HS-5 (cell line): ENCODE data around the gene CDC26.
"Not testable (repeated sequence)": the region's sequence is repeated elsewhere in the genome, so short reads cannot be mapped to it uniquely, and the experiment has no call there.

Experiments
- DNase-seq: peaks from one replicate; pipeline ENCODE4 v3.0.0-alpha.2; 2012; ENCODE audit warnings: low read depth

CDC26 gene

DNA sequence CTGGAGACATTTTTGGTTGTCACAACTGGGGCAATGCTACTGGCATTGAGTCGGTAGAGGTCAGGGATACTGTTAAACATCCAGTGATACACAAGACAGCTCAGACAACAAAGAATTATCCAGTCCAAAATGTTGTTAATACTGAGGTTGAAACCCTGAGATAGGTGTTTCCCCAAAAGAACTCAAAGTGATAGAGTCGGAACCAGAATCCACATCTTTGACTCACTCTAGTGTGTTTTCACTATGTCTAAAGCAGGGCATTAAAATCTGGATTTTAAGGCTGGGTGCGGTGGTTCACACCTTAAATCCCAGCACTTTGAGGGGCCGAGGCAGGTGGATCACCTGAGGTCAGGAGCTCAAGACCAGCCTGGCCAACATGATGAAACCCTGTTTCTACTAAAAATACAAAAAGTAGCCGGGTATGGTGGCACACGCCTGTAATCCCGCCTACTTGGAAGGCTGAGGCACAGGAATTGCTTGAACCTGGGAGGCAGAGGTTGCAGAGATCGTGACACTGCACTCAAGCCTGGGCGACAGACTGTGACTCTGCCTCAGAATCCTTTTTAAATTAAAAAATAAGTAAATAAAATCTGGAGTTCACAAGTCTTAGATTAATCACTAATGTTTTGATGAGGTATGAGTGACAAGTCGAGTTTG is 37.0 kb downstream of the CDC26 start:
- DNase-seq: no peak

DNA sequence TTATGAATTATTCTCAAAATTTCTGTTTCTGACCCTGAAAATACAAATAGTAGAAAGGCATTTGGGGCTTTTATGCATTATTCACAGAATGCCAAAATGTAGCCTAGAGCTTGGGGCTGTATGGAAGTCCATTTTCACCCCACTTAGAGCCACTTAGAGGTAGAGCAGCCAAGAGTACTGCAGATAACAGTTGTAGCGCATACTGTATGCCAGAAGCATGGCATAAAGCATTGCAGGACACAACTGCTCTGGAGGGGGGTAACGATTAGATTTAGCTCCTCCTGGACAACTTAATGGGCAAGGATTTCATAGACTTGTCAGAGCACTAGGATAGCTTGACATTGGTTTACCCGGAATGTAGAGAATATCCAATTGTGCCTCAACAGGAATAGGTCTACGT is 38.3 kb downstream of the CDC26 start:
- no peak for DNase-seq

DNA sequence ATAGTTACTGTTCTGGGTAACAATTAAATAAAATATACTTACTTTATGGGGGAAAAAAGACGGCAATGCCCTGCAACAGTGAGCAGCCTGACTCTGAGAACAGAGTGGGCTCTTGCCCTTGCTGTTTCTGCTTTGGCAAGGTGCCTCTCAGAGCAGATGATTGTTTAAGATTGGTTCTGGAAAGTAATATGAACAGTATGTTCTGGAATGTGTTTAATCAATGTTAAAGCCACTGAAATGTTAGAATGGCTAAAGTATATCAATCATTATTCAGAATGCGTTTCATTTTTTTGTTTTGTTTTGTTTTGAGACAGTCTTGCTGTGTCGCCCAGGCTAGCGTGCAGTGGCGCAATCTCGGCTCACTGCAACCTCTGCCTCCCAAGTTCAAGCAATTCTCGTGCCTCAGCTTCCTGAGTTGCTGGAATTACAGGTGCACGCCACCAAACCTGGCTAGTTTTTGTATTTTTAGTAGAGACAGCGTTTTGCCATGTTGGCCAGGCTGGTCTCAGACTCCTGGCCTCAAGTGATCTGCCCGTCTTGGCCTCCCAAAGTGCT is 39.6 kb downstream of the CDC26 start:
- not testable (repeated sequence) for DNase-seq

DNA sequence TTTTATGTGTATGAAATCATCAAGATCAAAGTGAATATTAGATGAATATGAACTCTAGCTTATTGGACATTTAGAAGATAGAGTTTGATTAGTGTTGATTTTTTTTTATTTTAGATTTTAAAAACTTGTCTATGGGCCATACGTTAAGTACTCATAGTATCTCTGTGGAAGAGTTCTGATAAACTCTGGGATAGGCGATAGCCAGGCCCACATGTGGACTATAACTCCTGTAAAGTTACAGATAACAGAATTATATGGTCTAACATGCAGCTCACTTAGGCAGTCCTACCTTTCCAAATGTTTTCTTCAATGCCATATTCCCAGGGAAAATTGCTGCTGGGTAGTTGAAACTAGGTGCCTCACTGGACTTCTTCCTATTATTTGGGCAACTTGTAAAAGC is 43.7 kb downstream of the CDC26 start:
- DNase-seq: no peak

DNA sequence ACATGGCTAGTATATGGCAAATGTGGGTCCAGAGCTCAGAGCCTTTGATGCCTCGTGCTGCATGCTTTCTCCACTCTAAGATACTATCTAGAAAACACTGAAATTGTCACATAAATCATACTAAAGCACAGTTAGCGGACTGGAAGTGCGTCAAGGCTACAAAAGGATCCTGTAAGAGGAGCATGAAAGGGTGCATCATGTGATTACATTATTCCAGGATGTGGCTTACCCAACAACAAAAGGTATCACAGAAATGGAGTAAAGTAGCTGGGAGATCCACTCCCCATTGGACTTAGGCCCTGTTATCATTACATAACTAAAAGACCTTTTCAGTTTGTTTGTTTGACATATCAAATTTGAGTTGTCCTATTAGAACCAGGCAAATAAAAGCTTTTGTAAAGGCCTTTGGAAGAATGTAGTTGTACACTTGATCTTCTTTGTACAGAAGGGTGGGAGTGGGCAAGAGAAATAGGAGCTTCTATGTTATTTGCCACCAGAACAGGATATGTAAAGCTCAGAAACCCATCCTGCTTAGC is 47.2 kb downstream of the CDC26 start:
- no peak for DNase-seq

DNA sequence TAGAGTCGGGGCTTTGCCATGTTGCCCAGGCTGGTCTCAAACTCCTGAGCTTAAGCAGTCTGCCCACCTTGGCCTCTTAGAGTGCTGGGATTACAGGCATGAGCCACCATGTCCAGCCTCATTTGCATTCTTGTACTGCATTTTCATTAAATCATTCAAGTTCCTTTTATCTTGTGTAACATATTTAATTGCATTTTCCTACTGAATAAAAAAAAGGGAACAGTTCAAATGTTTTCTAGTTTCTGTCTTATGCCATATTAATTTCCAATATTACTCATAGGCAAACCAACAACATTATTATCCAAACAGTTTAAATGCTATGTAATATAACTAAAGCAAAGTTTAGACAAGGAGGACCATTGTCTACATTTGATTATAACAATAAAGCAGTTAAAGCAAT is 47.9 kb downstream of the CDC26 start:
- no peak for DNase-seq

DNA sequence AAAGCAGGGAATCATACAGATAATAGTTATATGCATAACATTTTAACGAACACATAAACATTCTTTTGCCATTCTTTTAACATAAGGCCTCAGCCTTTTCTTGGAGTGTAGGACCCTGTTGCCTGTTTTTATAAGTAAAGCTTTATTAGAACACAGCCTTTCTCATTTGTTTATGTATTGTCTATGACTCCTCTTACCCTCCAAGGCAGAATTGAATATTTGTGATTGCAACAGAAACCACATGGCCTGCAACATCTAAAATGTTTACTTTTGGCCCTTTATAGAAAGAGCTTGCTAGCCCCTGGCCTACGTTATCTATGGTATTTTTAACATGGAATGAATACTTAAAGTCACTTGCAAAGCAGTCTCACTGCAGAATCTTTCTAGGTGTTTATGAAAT is 51.4 kb downstream of the CDC26 start:
- no peak for DNase-seq

DNA sequence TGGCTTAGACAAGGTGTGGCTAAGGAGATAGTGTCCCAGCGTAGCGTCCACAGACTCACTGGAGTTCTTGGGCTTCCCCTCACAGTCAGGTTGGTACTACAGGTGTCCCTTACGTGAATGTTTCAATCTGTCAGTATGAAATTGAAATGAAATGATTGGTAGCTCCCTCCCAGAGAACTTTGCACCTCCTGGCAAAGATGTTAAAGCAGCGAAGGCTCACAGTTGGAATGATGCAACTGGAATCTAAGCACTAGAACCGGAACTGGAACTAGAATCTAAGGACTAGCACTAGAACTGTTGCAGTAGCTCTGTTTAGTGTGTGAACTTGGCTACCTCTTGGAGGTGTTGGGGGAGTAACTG is 52.9 kb downstream of the CDC26 start:
- DNase-seq: no peak

DNA sequence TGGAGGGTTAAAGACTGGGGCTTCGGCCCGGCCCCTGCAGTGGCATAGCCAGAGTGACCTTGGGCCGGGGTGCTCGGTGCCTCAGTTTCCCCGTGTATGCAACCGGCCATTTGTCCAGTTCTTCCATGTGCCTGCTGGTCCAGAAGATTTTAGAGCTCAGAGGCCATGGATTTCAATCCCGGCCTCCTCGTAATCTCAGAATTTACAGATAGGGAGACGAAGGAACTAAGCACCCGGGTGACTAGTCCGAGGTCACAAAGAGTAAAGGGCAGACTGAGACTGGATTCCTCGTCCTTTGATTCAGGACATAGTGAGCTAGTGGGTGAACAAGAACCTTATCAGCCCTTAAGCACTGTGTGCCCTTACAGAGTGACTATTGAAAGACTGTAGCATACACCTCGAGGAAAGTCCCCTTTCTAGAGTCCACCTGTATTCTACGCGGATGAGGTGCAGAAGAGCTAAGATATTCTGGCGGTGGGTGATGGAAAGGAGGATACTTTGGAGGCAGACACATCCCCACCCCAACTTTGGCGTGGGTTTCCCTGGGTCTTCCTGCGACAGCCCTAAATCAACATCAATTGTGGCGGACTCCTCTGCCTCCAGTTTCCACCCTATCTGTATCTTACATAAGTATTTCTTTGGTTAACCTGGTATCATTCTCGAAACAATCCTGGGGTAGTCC is 53.4 kb downstream of the CDC26 start:
- no peak for DNase-seq

DNA sequence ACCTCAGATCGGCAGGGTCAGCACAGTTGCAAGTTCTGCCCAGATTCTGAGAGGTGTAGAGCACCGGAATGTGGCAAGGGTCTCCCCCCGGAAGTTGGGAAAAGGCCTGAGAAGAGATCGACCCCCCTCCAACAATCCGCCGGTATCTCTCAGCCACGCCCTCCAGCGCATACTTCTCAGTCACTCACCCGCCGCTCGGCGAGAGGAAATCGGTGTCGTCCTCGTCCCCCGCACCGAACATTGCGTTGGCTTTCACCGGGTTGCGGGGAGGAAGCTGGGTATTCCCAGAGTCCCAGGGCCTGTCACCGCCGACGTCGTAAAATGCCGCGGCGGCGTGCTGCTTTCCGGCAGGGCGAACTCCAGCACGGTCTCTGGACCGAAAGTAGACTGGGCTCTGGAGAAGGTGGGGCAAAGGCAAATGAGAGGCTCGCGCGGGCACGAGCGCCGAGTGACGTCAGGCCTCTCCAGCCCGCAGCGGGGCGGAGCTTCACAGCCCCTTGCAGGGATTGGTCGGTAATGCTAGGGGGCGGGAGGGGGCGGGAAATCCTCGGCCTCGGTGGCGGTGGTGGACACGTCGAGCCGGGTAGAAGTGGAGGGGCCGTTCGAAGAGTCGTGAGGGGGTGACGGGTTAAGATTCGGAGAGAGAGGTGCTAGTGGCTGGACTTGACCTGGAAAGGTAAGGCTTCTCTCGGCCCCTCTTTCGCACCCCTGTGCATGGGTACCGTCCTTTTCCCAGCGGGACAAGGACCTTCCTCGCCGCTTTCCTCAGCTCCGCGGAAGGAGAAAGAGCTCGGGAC is 54.2 kb downstream of the CDC26 start, which contains the start of the genes FKBP15 and SLC31A1:
Gene FKBP15 (minus strand): TSS at position 275 of the 797 bp plus-strand sequence. CDS start 34 bp downstream, at position 241.
Gene SLC31A1 (plus strand): TSS at position 542 of the 797 bp plus-strand sequence. CDS start 34,605 bp downstream, outside the sequence.
- peak; percentile 91 for DNase-seq

DNA sequence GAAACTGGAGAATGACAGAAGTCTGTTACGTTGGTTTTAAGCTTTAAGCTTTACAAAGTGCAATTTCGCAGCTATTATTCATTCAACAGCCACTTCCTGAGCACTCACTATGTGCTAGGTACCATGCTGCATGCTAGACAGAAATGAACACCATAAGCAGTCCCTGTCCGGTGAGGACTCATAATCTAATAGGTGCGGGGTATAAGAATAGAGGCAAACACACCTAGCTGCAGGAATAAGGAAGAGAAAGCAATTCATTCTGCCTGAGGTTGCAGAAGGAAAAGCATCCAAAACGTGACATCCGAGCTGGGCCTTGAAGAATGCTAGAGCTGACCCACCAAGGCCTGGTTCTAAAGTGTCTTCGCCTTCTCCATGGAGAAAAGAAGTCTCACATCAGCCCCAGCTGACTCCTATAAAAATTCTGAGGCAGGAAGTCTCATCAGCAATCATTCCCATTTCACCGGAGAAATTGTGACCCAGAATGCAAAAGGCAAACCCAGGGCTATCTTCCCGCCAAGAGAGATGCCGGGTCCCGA is 54.8 kb downstream of the CDC26 start:
- DNase-seq: no peak

DNA sequence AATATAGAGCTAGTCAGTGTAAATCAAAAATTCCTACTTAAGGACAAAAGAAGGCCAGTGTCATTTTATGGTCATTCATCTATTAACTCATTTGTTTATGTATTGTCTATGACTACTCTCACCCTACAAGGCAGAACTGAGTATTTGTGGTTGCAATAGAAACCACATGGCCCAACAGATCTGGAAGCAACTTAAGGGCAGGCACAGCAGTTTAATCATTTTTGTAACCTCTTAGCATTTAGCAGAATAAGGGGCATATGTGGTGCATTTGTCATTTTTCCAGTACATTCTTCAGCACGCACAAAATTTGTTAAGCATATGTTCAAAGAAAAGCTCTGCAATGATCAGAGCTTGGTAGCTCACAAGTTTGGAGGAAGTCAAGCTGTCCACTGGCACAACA is 55.4 kb downstream of the CDC26 start:
- no peak for DNase-seq

DNA sequence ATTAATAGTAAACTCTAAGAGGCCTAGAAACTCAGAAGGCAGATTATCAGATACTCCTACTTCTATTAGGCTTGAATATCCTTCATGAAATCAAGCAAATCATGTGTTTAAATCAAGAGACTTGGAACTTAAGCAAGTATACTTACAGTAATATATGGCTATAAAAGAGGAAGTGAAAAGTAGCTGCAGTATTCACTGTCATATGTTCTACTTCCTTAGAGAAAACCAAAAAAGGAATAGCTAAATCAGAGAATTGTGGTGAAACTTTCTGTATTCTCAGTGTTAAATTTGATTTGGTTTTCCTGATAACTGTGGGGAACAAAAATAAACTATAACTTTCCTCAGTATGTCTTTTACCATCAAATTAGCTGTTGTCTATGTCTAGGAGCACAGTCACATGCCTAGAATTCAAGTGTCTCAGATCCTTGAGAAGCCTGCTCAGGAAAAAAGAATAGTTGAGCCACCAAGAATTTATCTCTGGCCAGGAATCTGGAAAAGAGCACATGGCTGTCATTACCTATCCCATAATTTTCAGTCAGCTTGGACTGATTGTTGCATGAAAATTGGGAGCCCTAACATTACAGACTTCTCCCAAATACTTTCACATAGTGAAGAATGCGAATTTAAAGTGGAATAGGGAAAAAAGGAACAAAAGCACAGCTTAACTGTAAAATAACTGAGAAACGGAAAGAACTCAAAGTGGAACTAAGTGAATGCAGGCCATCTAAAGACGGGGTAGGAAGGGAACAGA is 56.0 kb downstream of the CDC26 start:
- DNase-seq: no peak
